Measurements from ENCODE around the gene LCP1.

DNA sequence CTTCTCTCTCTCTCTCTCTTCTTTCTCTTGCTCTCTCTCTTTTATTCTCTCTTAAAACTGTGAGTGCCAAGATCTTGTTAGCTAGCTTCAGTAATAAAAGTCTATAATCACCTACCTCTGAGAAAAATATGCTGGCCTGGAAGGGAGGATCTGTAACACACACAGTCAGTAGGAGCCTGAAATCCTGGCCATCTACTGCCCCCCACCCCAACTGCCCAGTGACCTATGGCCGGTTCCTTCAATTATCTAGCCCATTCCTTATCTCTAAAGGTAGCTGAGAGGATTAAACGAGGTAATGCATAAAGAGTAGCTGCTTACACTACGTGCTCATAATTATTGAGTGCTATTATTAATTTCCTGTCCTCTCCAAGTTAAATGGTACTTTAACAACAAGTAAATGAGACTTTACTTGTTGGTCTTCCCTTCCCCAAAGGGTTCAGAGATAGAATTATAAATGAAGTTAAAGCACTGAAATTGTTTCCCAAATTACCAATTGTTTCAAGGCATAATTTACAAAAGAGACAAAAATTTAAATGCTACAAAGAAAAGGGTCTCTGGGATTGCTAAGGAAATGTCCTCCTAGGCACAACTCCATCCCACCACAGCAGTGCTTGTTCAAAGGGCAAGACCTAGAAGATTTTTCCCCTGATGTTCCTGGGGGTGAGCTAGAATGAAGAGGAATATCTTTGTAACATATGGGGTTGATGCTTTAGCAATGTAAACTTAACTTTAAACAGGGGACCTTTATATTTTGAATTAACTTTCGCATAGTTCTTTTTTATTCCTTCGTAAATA, 1.8 kb downstream of the LCP1 start:
- TF ChIP-seq, protein P1, sequence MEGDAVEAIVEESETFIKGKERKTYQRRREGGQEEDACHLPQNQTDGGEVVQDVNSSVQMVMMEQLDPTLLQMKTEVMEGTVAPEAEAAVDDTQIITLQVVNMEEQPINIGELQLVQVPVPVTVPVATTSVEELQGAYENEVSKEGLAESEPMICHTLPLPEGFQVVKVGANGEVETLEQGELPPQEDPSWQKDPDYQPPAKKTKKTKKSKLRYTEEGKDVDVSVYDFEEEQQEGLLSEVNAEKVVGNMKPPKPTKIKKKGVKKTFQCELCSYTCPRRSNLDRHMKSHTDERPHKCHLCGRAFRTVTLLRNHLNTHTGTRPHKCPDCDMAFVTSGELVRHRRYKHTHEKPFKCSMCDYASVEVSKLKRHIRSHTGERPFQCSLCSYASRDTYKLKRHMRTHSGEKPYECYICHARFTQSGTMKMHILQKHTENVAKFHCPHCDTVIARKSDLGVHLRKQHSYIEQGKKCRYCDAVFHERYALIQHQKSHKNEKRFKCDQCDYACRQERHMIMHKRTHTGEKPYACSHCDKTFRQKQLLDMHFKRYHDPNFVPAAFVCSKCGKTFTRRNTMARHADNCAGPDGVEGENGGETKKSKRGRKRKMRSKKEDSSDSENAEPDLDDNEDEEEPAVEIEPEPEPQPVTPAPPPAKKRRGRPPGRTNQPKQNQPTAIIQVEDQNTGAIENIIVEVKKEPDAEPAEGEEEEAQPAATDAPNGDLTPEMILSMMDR (tag by site-specific recombination; IDR thresholded peaks at IDR 0.05): no peak
- TF ChIP-seq, protein P2, sequence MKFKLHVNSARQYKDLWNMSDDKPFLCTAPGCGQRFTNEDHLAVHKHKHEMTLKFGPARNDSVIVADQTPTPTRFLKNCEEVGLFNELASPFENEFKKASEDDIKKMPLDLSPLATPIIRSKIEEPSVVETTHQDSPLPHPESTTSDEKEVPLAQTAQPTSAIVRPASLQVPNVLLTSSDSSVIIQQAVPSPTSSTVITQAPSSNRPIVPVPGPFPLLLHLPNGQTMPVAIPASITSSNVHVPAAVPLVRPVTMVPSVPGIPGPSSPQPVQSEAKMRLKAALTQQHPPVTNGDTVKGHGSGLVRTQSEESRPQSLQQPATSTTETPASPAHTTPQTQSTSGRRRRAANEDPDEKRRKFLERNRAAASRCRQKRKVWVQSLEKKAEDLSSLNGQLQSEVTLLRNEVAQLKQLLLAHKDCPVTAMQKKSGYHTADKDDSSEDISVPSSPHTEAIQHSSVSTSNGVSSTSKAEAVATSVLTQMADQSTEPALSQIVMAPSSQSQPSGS (tag by site-specific recombination; IDR thresholded peaks at IDR 0.05; ENCODE audit: low read depth): no peak
- TF ChIP-seq ZSCAN30 (tag by site-specific recombination; IDR thresholded peaks at IDR 0.05) (no peak), TCF7L2 (IDR thresholded peaks at IDR 0.05; ENCODE audit: borderline replicate concordance, low read depth, low read length) (no peak), ZNF324 (tag by site-specific recombination; IDR thresholded peaks at IDR 0.05) (no peak)
